CD1c-positive myeloid dendritic cell (primary cell): ENCODE data around the gene BLM.
"Not testable (repeated sequence)": the region's sequence is repeated elsewhere in the genome, so short reads cannot be mapped to it uniquely, and the experiment has no call there.

Experiments used
- DNase-seq: peaks from one replicate; pipeline ENCODE4 v3.0.0-alpha.2; 2016; ENCODE audit errors: extremely low spot score

Gene BLM

GRCh38 chr15:90849424-90849823, 132.3 kb downstream of the BLM start:
- DNase-seq: not testable (repeated sequence)

DNA sequence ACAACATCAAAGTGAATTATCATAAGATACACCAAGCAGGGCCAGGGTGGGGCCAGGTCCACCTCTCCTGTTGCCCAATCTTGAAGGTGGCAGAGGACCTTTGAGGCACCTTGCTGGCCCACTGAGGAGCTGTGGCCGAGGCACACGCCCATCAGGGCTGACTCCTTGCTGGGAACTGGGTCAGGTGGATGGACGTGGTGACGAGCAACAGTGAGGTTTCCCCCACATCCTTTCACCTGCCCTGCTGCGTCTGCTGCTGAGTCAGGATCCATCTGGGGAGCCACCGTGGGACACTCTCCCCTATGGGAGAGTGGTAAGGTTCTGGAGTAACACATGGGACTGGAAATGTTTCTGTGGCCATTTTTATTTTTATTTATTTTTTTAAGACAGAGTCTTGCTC, 134.0 kb downstream of the BLM start:
- DNase-seq: no peak

DNA sequence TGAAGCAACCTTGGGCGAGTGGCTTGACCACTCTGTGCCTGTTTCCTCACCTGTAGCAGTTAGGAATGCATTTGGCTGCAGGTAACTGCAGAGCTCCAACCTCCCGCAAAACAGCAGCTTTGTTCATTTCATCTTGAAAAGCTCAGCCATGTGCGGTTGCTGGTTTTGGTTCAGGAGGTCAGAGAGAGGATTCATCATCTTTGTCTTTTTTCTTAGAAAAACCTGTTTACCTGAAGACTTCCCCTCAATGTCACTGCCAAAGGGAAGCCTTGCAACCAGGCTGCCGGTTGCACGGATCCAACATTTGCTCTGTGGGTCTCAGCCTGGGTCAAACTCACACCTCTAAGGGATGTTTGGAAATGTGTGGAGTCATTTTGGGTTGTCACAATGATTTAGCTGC, 134.8 kb downstream of the BLM start:
- DNase-seq: no peak

GRCh38 chr15:90855139-90855538, 138.0 kb downstream of the BLM start:
- no peak for DNase-seq

DNA sequence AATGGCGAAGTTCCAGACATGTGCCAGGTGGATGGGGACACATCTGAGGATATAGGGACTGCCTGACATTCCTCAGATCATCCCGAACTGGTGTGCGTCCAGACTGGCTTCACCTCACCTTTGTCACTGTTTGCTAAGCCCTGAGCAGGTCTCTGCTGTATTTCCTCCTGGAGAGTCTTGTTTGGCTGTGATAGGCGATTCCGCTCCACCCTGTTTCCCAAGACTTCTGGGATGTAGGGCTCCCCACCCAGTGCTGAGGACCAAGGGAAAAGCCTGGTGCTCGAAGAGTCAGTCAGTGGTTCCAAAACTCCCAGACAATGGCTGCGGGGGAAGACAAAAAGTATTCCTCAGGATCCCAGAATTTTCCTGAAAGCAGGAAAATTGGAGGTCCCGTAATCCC, 140.2 kb downstream of the BLM start:
- DNase-seq: no peak

- no peak for DNase-seq
Measured at GRCh38 chr15:90857883-90858443, 140.8 kb downstream of the BLM start.

- no peak for DNase-seq
Measured at GRCh38 chr15:90859234-90860131, 142.3 kb downstream of the BLM start.

GRCh38 chr15:90860450-90860849, 143.3 kb downstream of the BLM start:
- no peak for DNase-seq

DNA sequence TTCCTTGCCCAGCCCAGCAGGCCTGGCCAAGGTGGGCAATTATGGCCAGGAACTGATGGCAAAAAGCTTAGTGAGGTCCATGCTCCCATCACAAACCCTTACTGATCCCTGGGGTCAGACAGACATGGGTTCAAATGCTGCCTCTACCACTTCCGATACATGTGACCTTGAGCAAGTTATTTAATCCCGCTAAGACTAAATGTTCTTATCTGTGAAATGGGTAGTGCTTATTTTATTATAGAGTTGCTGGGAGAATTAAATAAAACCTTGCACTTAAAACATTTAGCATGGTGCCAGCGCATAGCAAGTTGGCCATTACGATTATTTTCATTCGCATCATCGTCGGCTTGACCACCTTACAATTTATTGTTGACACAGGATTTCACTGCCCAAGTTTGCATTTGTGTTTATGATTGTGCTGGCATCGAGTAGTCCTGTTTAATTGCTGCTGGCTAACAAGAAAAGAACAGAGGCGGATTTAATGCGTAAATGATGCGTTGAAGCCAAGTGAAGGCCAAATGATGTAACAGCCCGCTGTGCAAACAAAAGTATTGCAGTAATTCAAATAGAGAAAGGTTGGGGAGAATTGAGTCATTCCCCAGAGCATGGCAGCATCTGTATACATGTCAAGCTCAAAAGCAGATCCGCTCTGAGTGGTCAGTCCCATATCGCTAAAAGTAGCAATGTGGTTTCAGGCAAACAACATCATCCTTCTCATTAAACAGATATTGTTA, 144.0 kb downstream of the BLM start:
- DNase-seq: no peak

DNA sequence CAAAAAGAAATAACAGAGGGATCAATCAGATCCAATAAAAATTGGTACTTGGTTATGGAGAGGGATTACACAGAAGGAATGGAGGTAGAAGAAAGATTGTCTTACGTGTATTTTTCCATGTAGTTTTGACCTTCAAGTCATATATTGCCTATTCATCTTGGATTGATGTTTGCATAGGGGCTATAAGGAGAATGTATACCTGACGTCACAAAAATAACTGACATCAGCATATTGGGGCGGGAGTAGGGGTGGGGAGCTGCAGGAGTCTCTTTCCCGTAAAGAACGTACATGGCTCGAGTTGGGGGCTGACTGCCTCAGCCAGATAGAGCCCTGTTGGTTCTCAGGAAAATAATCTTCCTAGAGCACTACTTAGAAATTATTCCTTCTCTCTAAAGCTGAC, 145.3 kb downstream of the BLM start:
- DNase-seq: no peak

- peak; percentile 72 for DNase-seq
Measured at GRCh38 chr15:90862964-90863778, 146.0 kb downstream of the BLM start.

GRCh38 chr15:90863987-90864386, 146.8 kb downstream of the BLM start:
- DNase-seq: no peak

DNA sequence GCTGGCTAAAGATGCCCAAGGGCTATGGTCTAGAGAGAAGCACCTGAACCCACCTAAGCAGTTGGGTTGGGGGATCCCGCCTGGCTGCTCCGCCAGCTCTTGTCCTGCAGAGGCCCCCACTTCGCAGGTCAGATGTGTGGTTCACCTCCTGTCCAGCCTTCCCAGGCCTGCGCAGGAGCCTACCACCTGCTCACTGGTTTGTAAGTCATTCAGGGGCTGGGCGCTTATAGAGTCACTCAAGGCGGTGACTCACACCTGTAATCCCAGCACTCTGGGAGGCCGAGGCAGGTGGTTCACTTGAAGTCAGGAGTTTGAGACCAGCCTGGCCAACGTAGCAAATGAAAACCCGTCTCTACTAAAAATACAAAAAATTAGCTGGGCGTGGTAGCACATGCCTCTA, 147.4 kb downstream of the BLM start:
- DNase-seq: no peak

DNA sequence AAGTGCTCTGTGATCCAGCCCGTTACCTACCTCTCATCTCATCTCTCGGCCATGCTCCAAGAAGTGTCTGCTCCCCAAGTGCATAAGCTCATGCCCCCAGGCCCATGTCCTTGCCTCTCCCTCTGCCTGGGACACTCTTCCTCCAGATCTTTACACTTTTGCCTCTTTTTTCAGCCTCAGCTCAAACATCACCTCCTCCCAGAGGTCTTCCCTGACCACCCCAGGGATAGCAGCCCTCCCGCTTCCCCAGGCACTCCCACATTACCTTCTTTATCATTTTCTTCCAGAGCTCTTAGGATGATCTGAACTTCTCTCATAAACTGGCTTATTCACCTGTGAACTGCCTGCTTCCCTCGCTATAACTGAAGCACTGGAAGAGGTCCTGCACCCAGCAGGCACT, 148.6 kb downstream of the BLM start:
- no peak for DNase-seq
